Liver (tissue), 9 donors: ENCODE data around the gene SNX19. TPM values are rescaled to one million over a fixed set of nuclear protein-coding genes. Genes with fewer than 3 reads are reported as not detected.
"Not testable (repeated sequence)": the region's sequence is repeated elsewhere in the genome, so short reads cannot be mapped to it uniquely, and the experiment has no call there.

Experiments
- DNase-seq: peaks from one replicate; pipeline ENCODE4 v3.0.0-alpha.2; 2017; ENCODE audit warnings: low spot score
- H3K27ac ChIP-seq, 2 donors: one replicate each; pipeline ENCODE4 v1.7.0; 2013; ENCODE audit warnings: inconsistent platforms in 2 of 2, low read length in 2 of 2, control low read depth in 1 of 2, low read depth in 1 of 2, mild to moderate bottlenecking in 1 of 2
- H3K27me3 ChIP-seq, 4 donors: one replicate each; pipeline versions ENCODE4 v1.6.1 to v1.7.0; 2013; ENCODE audit warnings: low read length in 3 of 4, inconsistent platforms in 1 of 4, mild to moderate bottlenecking in 1 of 4, moderate library complexity in 1 of 4; ENCODE audit not compliant: control insufficient read depth in 4 of 4, insufficient read depth in 4 of 4
- H3K36me3 ChIP-seq, 4 donors: one replicate each; pipeline versions ENCODE4 v1.6.1 to v1.7.0; 2013; ENCODE audit warnings: low read length in 3 of 4, mild to moderate bottlenecking in 3 of 4, low read depth in 1 of 4, moderate library complexity in 1 of 4; ENCODE audit not compliant: control insufficient read depth in 4 of 4, insufficient read depth in 3 of 4
- H3K4me1 ChIP-seq, 4 donors: one replicate each; pipeline versions ENCODE4 v1.6.1 to v1.7.0; 2013; ENCODE audit warnings: low read length in 3 of 4, mild to moderate bottlenecking in 3 of 4, moderate library complexity in 1 of 4; ENCODE audit not compliant: control insufficient read depth in 4 of 4, insufficient read depth in 4 of 4
- H3K4me3 ChIP-seq, 3 donors: one replicate each; pipeline versions ENCODE4 v1.6.1 to v1.7.0; 2013; ENCODE audit warnings: low read length in 3 of 3, control low read depth in 1 of 3, low read depth in 1 of 3, mild to moderate bottlenecking in 1 of 3
- H3K9ac ChIP-seq, 2 donors: one replicate each; pipeline ENCODE4 v1.7.0; 2013; ENCODE audit warnings: low read length in 2 of 2, mild to moderate bottlenecking in 2 of 2, moderate library complexity in 2 of 2, control low read depth in 1 of 2, low read depth in 1 of 2
- H3K9me3 ChIP-seq, 4 donors: one replicate each; pipeline versions ENCODE4 v1.6.1 to v1.7.0; 2013; ENCODE audit warnings: low read length in 3 of 4; ENCODE audit not compliant: control insufficient read depth in 4 of 4
- CTCF ChIP-seq: fragments of 150-350 bp; IDR thresholded peaks from 2 replicates; pipeline ENCODE4 v1.5.1; 2017; ENCODE audit warnings: improper control_type of control experiment, low read depth, low read length; ENCODE audit not compliant: missing input control
- EGR1 ChIP-seq, 2 donors: IDR thresholded peaks; 2 replicates each; pipeline ENCODE4 v1.6.1; 2016 to 2018; ENCODE audit warnings: antibody characterized with exemption in 2 of 2, low read depth in 2 of 2
- FOXA1 ChIP-seq: IDR thresholded peaks from 2 replicates; pipeline ENCODE4 v1.6.1; 2016; ENCODE audit warnings: antibody characterized with exemption
- HNF4G ChIP-seq: IDR thresholded peaks from 2 replicates; pipeline ENCODE4 v1.6.1; 2016; ENCODE audit warnings: antibody characterized with exemption
- RAD21 ChIP-seq, 2 donors: IDR thresholded peaks; 2 replicates each; pipeline ENCODE4 v1.6.1; 2016; ENCODE audit warnings: antibody characterized with exemption in 2 of 2, mild to moderate bottlenecking in 2 of 2
- SP1 ChIP-seq: IDR thresholded peaks from 2 replicates; pipeline ENCODE4 v1.6.1; 2018; ENCODE audit warnings: antibody characterized with exemption, mild to moderate bottlenecking
- TAF1 ChIP-seq: conservative IDR thresholded peaks from 2 replicates; pipeline ENCODE4 v1.6.1; 2016; ENCODE audit warnings: antibody characterized with exemption, mild to moderate bottlenecking
- WGBS: extraction: QIAGEN DNeasy Blood & Tissue Kit; methylation state at CpG from one replicate; pipeline ENCODE4 v1.1.7; 2013; 5-methylcytosine and 5-hydroxymethylcytosine counted together
- polyA plus RNA-seq, 2 donors: library from polyadenylated mRNA; stranded (reverse) in 1 of 2; unstranded in 1 of 2; fragments of 200-250 nt in 1 of 2; fragments of >200 nt in 1 of 2; fragmentation: Nextera tagmentation in 1 of 2; extraction: Ambion mirVana in 1 of 2; gene quantifications; one replicate each; pipeline versions ENCODE4 v1.2.1 to v1.2.3, GENCODE V29; 2013 to 2015
- total RNA-seq, 2 donors: library from RNA; depleted of rRNA; stranded (reverse); fragments of >200 nt; gene quantifications; one replicate each; pipeline ENCODE4 v1.2.3, GENCODE V29; 2014
- TF ChIP-seq, protein P1 (sequence below): IDR thresholded peaks from 2 replicates; pipeline ENCODE4 v1.6.1; 2016; ENCODE audit warnings: antibody characterized with exemption
- donor health status: healthy.
- donor health status: healthy.
- donor health status: healthy.
- donor health status: healthy.
- donor health status: healthy.

Gene SNX19
- total and polyA plus RNA-seq, 4 donors = 16.5 to 94.5 (median 32.7) TPM

- Histone ChIP-seq H3K4me3 (no peak overlapping the region), H3K9ac (no peak overlapping the region), H3K27me3 (no peaks in the 10 kb centered on the region), H3K4me1 (peaks cover 0 to 3% (median under 1%) of the 10 kb centered on the region in 4 donors), H3K9me3 (no peaks in the 10 kb centered on the region), H3K36me3 (no peaks in the 10 kb centered on the region), H3K27ac (no peak overlapping the region)
- no peak for TF ChIP-seq EGR1 (IDR thresholded peaks at IDR 0.05; ENCODE audit: low read depth in 2 of 2)
- peak in 1 of 2 donors; percentile 18 for TF ChIP-seq RAD21 (IDR thresholded peaks at IDR 0.05)
- WGBS = 34% methylated on average over 1 of the region's 1 CpG
- DNase-seq = no peak
These were observed 56.4 kb downstream of the SNX19 start for GRCh38 chr11:130859886-130860285.

GRCh38 chr11:130858215-130858614 is 58.1 kb downstream of the SNX19 start:
- H3K27me3 ChIP-seq = no peaks in the 10 kb centered on the region
- H3K4me1 ChIP-seq = no peaks in the 10 kb centered on the region
- WGBS = 92% methylated on average over 2 of the region's 2 CpGs
- DNase-seq = no peak
- no peak overlapping the region for H3K4me3 ChIP-seq
- H3K9me3 ChIP-seq = no peaks in the 10 kb centered on the region
- H3K27ac ChIP-seq = no peak overlapping the region
- TF ChIP-seq HNF4G = no peak
- no peaks in the 10 kb centered on the region for H3K36me3 ChIP-seq
- no peak overlapping the region for H3K9ac ChIP-seq

DNA sequence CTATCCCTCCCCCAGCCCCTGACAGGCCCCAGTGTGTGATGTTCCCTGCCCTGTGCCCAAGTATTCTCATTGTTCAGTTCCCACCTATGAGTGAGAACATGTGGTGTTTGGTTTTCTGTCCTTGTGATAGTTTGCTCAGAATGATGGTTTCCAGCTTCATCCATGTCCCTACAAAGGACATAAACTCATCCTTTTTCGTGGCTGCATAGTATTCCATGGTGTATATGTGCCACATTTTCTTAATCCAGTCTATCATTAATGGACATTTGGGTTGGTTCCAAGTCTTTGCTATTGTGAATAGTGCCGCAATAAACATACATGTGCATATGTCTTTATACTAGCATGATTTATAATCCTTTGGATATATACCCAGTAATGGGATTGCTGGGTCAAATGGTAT is 60.6 kb downstream of the SNX19 start:
- DNase-seq, H3K36me3 ChIP-seq, H3K27me3 ChIP-seq, H3K9ac ChIP-seq, H3K4me3 ChIP-seq, H3K9me3 ChIP-seq, H3K4me1 ChIP-seq, H3K27ac ChIP-seq: not testable (repeated sequence)
- 79% methylated on average over 2 of the region's 2 CpGs for WGBS

- no peak for DNase-seq
- Histone ChIP-seq H3K4me3 (no peak overlapping the region), H3K27me3 (peaks cover 0 to 7% (median 0%) of the 10 kb centered on the region in 4 donors), H3K9me3 (no peaks in the 10 kb centered on the region), H3K9ac (no peak overlapping the region), H3K36me3 (no peaks in the 10 kb centered on the region), H3K27ac (no peak overlapping the region), H3K4me1 (no peaks in the 10 kb centered on the region)
- 80% methylated on average over 4 of the region's 4 CpGs for WGBS
- no peak for TF ChIP-seq HNF4G
- TF ChIP-seq TAF1 = no peak
- TF ChIP-seq, protein P1, sequence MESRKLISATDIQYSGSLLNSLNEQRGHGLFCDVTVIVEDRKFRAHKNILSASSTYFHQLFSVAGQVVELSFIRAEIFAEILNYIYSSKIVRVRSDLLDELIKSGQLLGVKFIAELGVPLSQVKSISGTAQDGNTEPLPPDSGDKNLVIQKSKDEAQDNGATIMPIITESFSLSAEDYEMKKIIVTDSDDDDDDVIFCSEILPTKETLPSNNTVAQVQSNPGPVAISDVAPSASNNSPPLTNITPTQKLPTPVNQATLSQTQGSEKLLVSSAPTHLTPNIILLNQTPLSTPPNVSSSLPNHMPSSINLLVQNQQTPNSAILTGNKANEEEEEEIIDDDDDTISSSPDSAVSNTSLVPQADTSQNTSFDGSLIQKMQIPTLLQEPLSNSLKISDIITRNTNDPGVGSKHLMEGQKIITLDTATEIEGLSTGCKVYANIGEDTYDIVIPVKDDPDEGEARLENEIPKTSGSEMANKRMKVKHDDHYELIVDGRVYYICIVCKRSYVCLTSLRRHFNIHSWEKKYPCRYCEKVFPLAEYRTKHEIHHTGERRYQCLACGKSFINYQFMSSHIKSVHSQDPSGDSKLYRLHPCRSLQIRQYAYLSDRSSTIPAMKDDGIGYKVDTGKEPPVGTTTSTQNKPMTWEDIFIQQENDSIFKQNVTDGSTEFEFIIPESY = no peak
- TF ChIP-seq SP1 = no peak
- TF ChIP-seq CTCF = no peak
- TF ChIP-seq FOXA1 = no peak
These were observed 61.8 kb downstream of the SNX19 start for GRCh38 chr11:130854483-130854882.
